ENCODE results near the gene NOL4. TPM values are rescaled to one million over a fixed set of nuclear protein-coding genes. Genes with fewer than 3 reads are reported as not detected.
"Not testable (repeated sequence)": the region's sequence is repeated elsewhere in the genome, so short reads cannot be mapped to it uniquely, and the experiment has no call there.

NOL4 gene
- not detected in 2 replicates for total RNA-seq

GRCh38 chr18:34224423-34225217 is at the start of gene NOL4:
Gene NOL4, minus strand, starts transcription at chr18:34224913. Its CDS starts 1,660 bp downstream, at chr18:34223253.
- intact Hi-C loops (cut with micrococcal nuclease): loop anchor here (10.0 kb wide), 1 partner anchor 60 kb away; no protein-coding TSS in a partner anchor

GRCh38 chr18:34266029-34266428 is 41.3 kb upstream of the NOL4 start:
- intact Hi-C loops (cut with micrococcal nuclease): not testable (repeated sequence)

- intact Hi-C loops (cut with micrococcal nuclease): no loop called here
Observed at GRCh38 chr18:34261865-34262780, 37.4 kb upstream of the NOL4 start.

- intact Hi-C loops (cut with micrococcal nuclease): no loop called here
Observed at GRCh38 chr18:34258176-34258575, 33.5 kb upstream of the NOL4 start.

GRCh38 chr18:34251919-34252318 is 27.2 kb upstream of the NOL4 start:
- intact Hi-C loops (cut with micrococcal nuclease): no loop called here

GRCh38 chr18:34248727-34249126 is 24.0 kb upstream of the NOL4 start:
- intact Hi-C loops (cut with micrococcal nuclease): no loop called here

- intact Hi-C loops (cut with micrococcal nuclease): no loop called here
Observed at GRCh38 chr18:34242739-34243138, 18.0 kb upstream of the NOL4 start.

GRCh38 chr18:34233781-34234388 is 9.2 kb upstream of the NOL4 start:
- intact Hi-C loops (cut with micrococcal nuclease): not testable (repeated sequence)

GRCh38 chr18:34225218-34225553 is 473 bp upstream of the NOL4 start:
- intact Hi-C loops (cut with micrococcal nuclease): loop anchor here (10.0 kb wide), 1 partner anchor 60 kb away; no protein-coding TSS in a partner anchor

- intact Hi-C loops (cut with micrococcal nuclease): loop anchor here (10.0 kb wide), 1 partner anchor 61 kb away; no protein-coding TSS in a partner anchor
Observed at GRCh38 chr18:34223893-34224422, 755 bp downstream of the NOL4 start.

GRCh38 chr18:34223164-34223892 is 1.4 kb downstream of the NOL4 start:
- intact Hi-C loops (cut with micrococcal nuclease): loop anchor here (10.0 kb wide), 1 partner anchor 61 kb away; no protein-coding TSS in a partner anchor

GRCh38 chr18:34222307-34223163 is 2.2 kb downstream of the NOL4 start:
- intact Hi-C loops (cut with micrococcal nuclease): loop anchor here (10.0 kb wide), 1 partner anchor 62 kb away; no protein-coding TSS in a partner anchor

- intact Hi-C loops (cut with micrococcal nuclease): loop anchor here (10.0 kb wide), 1 partner anchor 63 kb away; no protein-coding TSS in a partner anchor
Observed at GRCh38 chr18:34221971-34222306, 2.8 kb downstream of the NOL4 start.

- intact Hi-C loops (cut with micrococcal nuclease): loop anchor here (10.0 kb wide), 1 partner anchor 65 kb away; no protein-coding TSS in a partner anchor
Observed at GRCh38 chr18:34220081-34220815, 4.5 kb downstream of the NOL4 start.

- intact Hi-C loops (cut with micrococcal nuclease): loop anchor here (10.0 kb wide), 1 partner anchor 65 kb away; no protein-coding TSS in a partner anchor
Observed at GRCh38 chr18:34219651-34220050, 5.1 kb downstream of the NOL4 start.

GRCh38 chr18:34212511-34212910 is 12.2 kb downstream of the NOL4 start:
- intact Hi-C loops (cut with micrococcal nuclease): no loop called here

- intact Hi-C loops (cut with micrococcal nuclease): no loop called here
Observed at GRCh38 chr18:34207344-34207851, 17.3 kb downstream of the NOL4 start.

- intact Hi-C loops (cut with micrococcal nuclease): no loop called here
Observed at GRCh38 chr18:34203866-34204265, 20.8 kb downstream of the NOL4 start.

GRCh38 chr18:34196256-34196655 is 28.5 kb downstream of the NOL4 start:
- intact Hi-C loops (cut with micrococcal nuclease): no loop called here

Measured in T-helper 2 cell treated with Interferon-gamma antibody and Interleukin-4, amounts not matched to agents 100 ng/mL and 5 ng/mL, for 36 hours (primary cell).